Activated CD8-positive, alpha-beta T cell treated with anti-CD3 and anti-CD28 coated beads for 36 hours (primary cell): ENCODE results near the gene KLRG1. TPM values are rescaled to one million over a fixed set of nuclear protein-coding genes. Genes with fewer than 3 reads are reported as not detected.
A peak's percentile ranks its signal among the peaks of the same experiment; 100 is the strongest.

Experiments used
- ATAC-seq: fragments of 200-7000 bp; cut with Tn5 transposase; one replicate; pipeline ENCODE4 v1.10.0; 2021; ENCODE audit warnings: mild to moderate bottlenecking, moderate library complexity
- CTCF ChIA-PET: fragments of 350-600 bp; sonication (Branson Sonifier 250); formaldehyde crosslinking; loops from one replicate; lab custom pipeline; 2021; ENCODE audit warnings: antibody characterized with exemption; lab: Charles Lee
- POLR2A ChIA-PET: fragments of 350-600 bp; sonication (Branson Sonifier 250); formaldehyde crosslinking; loops from one replicate; lab custom pipeline; 2021; ENCODE audit warnings: antibody characterized with exemption; lab: Charles Lee
- DNase-seq: peaks from one replicate; pipeline ENCODE4 v3.0.0-alpha.2; 2020
- H3K27ac Mint-ChIP-seq: one replicate; pipeline ENCODE4 v1.8.0; 2021; ENCODE audit warnings: mild to moderate bottlenecking, mixed read lengths
- H3K27me3 Mint-ChIP-seq: one replicate; pipeline ENCODE4 v1.8.0; 2021; ENCODE audit warnings: mixed read lengths
- H3K36me3 Mint-ChIP-seq: one replicate; pipeline ENCODE4 v1.8.0; 2021; ENCODE audit warnings: low read depth, mixed read lengths
- H3K4me1 Mint-ChIP-seq: one replicate; pipeline ENCODE4 v1.8.0; 2021; ENCODE audit warnings: low read depth, mixed read lengths
- H3K4me3 Mint-ChIP-seq: one replicate; pipeline ENCODE4 v1.8.0; 2021; ENCODE audit warnings: mild to moderate bottlenecking, moderate library complexity, mixed read lengths
- H3K9me3 Mint-ChIP-seq: one replicate; pipeline ENCODE4 v1.8.0; 2021; ENCODE audit warnings: mixed read lengths
- CTCF ChIP-seq: fragments of 200-600 bp; IDR thresholded peaks from one replicate; pipeline ENCODE4 v1.8.0; 2022; ENCODE audit warnings: antibody characterized with exemption, mild to moderate bottlenecking
- intact Hi-C: fragments of 100-400 bp; cut with micrococcal nuclease; formaldehyde crosslinking; loops from one replicate; pipeline ENCODE4 v1.10.0; 2022
- total RNA-seq, 2 experiments: library from RNA; stranded (reverse); gene quantifications; one replicate each; pipeline ENCODE4 v1.2.3, GENCODE V29; 2021

Gene KLRG1
- total RNA-seq, 2 experiments from 2014 or later, result 6.6 to 10.1 TPM

GRCh38 chr12:9039397-9039977, 50.1 kb downstream of the KLRG1 start:
- H3K9me3 Mint-ChIP-seq, result peaks cover 2% of the 10 kb centered on the region
- no peaks in the 10 kb centered on the region for H3K27me3 Mint-ChIP-seq
- ATAC-seq (peak; percentile 87), DNase-seq (no peak)
- intact Hi-C loops, result loop anchor here (1.0 to 2.0 kb wide), 2 partner anchors 15 to 90 kb away; partner anchors contain the start of gene M6PR
- TF ChIP-seq CTCF, result peak; percentile 89
- POLR2A ChIA-PET, result interaction anchor here (0.9 to 3.9 kb wide), 2 partner anchors 14 to 89 kb away, joined by 3 to 30 read pairs; partner anchors contain the start of gene M6PR
- H3K27ac Mint-ChIP-seq, result peak overlapping the region; percentile 53
- H3K36me3 Mint-ChIP-seq, result peaks cover 6% of the 10 kb centered on the region
- H3K4me1 Mint-ChIP-seq, result peaks cover 52% of the 10 kb centered on the region
- CTCF ChIA-PET, result interaction anchor here (0.7 to 6.7 kb wide), 23 partner anchors 10 to 495 kb away, joined by 3 to 173 read pairs (median 4); partner anchors contain the start of gene M6PR
- no peak overlapping the region for H3K4me3 Mint-ChIP-seq

DNA sequence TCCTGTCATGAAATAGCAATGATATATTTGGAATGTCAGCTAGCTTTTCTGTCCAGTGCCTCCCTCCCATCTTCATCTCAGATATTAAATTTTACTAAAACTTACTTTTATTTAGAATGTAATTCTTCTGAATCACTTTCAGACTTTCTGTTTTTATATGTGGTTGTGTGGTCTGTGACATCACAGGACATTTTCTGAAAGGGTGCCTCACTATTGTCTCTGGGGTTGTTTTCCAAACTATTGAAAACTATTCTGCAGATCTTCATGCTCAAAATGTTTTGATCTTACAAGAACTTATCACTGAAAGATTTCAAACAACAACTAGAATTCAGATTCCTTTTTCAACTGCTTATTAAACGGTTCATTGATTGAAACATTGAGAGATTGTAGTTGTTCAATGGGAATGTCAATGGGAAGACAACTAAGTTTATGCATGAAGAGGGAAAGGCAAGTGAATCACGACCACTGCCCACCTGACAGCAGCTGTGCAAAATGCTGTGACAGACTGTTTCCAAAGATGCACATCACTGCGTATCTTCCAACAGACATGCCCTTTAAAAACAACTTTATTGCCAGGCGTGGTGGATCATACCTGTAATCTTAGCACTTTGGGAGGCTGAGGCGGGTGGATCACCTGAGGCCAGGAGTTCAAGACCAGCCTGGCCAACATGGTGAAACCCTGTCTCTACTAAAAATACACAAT, 51.3 kb downstream of the KLRG1 start:
- peaks cover 1% of the 10 kb centered on the region for H3K9me3 Mint-ChIP-seq
- TF ChIP-seq CTCF, result no peak
- POLR2A ChIA-PET, result no interaction called here
- peaks cover 52% of the 10 kb centered on the region for H3K4me1 Mint-ChIP-seq
- no peaks in the 10 kb centered on the region for H3K27me3 Mint-ChIP-seq
- CTCF ChIA-PET, result interaction anchor here (0.6 to 3.4 kb wide), 6 partner anchors 9 to 385 kb away, joined by 3 to 31 read pairs (median 11); partner anchors contain the start of genes M6PR and PHC1
- DNase-seq (no peak), ATAC-seq (no peak)
- no peak overlapping the region for H3K4me3 Mint-ChIP-seq
- peaks cover under 1% of the 10 kb centered on the region for H3K36me3 Mint-ChIP-seq
- H3K27ac Mint-ChIP-seq, result peak overlapping the region; percentile 46
- intact Hi-C loops, result loop anchor here (10.0 kb wide), 1 partner anchor 386 kb away; no protein-coding TSS in a partner anchor

DNA sequence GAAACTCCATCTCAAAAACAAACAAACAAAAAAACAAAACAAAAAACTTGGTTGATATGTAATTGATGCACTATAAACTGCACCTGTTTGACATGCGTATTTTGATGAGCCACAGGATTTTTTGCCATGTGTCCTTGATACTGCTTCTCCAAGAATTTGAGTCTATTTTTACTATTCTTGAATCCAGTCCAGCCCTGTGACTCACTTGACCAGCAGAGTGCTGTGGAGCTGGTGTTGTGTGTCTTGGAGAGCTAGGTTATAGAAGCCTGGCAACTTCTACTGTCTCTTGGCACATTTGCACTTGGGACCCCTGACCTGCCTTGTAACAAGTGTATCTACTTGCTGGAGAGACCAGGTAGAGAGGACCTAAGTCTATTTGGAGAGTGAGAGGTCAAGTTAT, 52.0 kb downstream of the KLRG1 start:
- no peak for TF ChIP-seq CTCF
- POLR2A ChIA-PET, result no interaction called here
- peaks cover 2% of the 10 kb centered on the region for H3K36me3 Mint-ChIP-seq
- H3K4me1 Mint-ChIP-seq, result peaks cover 52% of the 10 kb centered on the region
- DNase-seq (no peak), ATAC-seq (no peak)
- intact Hi-C loops, result loop anchor here (10.0 kb wide), 1 partner anchor 387 kb away; no protein-coding TSS in a partner anchor
- CTCF ChIA-PET, result interaction anchor here (0.9 to 3.4 kb wide), 8 partner anchors 9 to 181 kb away, joined by 3 to 31 read pairs (median 6); partner anchors contain the start of genes M6PR and PHC1
- no peak overlapping the region for H3K4me3 Mint-ChIP-seq
- H3K9me3 Mint-ChIP-seq, result peaks cover 1% of the 10 kb centered on the region
- no peaks in the 10 kb centered on the region for H3K27me3 Mint-ChIP-seq
- H3K27ac Mint-ChIP-seq, result no peak overlapping the region

DNA sequence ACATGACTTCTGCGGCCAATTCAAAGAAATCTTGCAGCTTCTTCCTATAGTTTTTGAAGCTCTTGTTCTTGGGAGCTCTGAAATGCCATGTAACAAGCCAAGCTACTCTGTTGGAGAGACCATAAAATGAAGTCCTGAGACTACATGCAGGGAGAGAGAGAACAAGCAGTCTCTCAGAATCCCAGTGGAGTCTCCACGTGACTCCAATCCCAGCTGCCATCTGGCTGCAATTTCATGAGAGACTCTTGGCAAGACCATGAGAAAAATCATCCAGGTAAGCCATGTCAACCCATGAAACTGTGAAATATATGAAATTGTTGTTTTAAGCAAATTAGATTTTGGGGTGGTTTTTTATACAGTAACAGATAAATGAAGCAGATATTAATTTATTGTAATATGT, 54.4 kb downstream of the KLRG1 start:
- Mint-ChIP-seq H3K27me3 (no peaks in the 10 kb centered on the region), H3K27ac (no peak overlapping the region), H3K36me3 (peaks cover 2% of the 10 kb centered on the region), H3K4me3 (no peak overlapping the region), H3K9me3 (peaks cover 1% of the 10 kb centered on the region), H3K4me1 (peaks cover 41% of the 10 kb centered on the region)
- no peak for ATAC-seq
- TF ChIP-seq CTCF, result no peak
- ChIA-PET CTCF (interaction anchor here (0.9 to 3.4 kb wide), 3 partner anchors 20 to 153 kb away, joined by 3 to 31 read pairs (median 3); partner anchors contain the start of gene M6PR), POLR2A (interaction anchor here (1.3 kb wide), 1 partner anchor 10 kb away, joined by 3 read pairs; no protein-coding TSS in a partner anchor)
- no peak for DNase-seq
- intact Hi-C loops, result loop anchor here (10.0 kb wide), 1 partner anchor 389 kb away; no protein-coding TSS in a partner anchor
